Panc1 (cell line): ENCODE results near the gene HPN. TPM values are rescaled to one million over a fixed set of nuclear protein-coding genes. Genes with fewer than 3 reads are reported as not detected.

Experiments used
- ATAC-seq: fragments of 200-7000 bp; cut with Tn5 transposase; 2 replicates; pipeline ENCODE4 v1.9.1; 2020; ENCODE audit warnings: mild to moderate bottlenecking, moderate library complexity
- BruUV-seq: library from RNA; stranded (reverse); fragments of 400-500 nt; replicated peaks from 2 replicates; lab custom pipeline; 2021; lab: Mats Ljungman, UMichigan
- CTCF ChIA-PET: fragments of 300-600 bp; sonication (Branson Sonifier 250); formaldehyde crosslinking; loops from one replicate; lab custom pipeline; 2022; ENCODE audit warnings: antibody characterized with exemption; lab: Charles Lee
- POLR2A ChIA-PET: fragments of 300-600 bp; sonication (Branson Sonifier 250); formaldehyde crosslinking; loops from one replicate; lab custom pipeline; 2022; ENCODE audit warnings: antibody characterized with exemption; lab: Charles Lee
- DNase-seq: peaks from one replicate; pipeline ENCODE4 v3.0.0-alpha.2; 2010; ENCODE audit warnings: low read depth, low spot score
- H3K27ac ChIP-seq: 2 replicates; pipeline ENCODE4 v1.5.1; 2011; ENCODE audit warnings: mild to moderate bottlenecking, low read length, inconsistent platforms
- H3K27me3 ChIP-seq: fragments of 200-500 bp; sonication (Bioruptor generic); 2 replicates; pipeline ENCODE4 v1.6.0; 2014; ENCODE audit warnings: low read length, inconsistent platforms; ENCODE audit not compliant: control insufficient read depth, insufficient read depth
- H3K36me3 ChIP-seq: fragments of 200-500 bp; sonication (Bioruptor generic); 2 replicates; pipeline ENCODE4 v1.5.1; 2014; ENCODE audit warnings: inconsistent platforms, mild to moderate bottlenecking, low read length, moderate library complexity; ENCODE audit not compliant: control insufficient read depth, insufficient read depth
- H3K4me1 ChIP-seq: 2 replicates; pipeline ENCODE4 v1.5.1; 2011; ENCODE audit warnings: inconsistent platforms, mild to moderate bottlenecking, low read length, moderate library complexity; ENCODE audit not compliant: control insufficient read depth, insufficient read depth
- H3K4me3 ChIP-seq, 2 experiments: 2 replicates each; pipeline ENCODE4 v1.5.1; 2011 to 2012; ENCODE audit warnings: low read depth in 2 of 2, low read length in 2 of 2, mild to moderate bottlenecking in 2 of 2, inconsistent platforms in 1 of 2, moderate library complexity in 1 of 2
- H3K9me3 ChIP-seq: fragments of 200-500 bp; sonication (Bioruptor generic); 2 replicates; pipeline ENCODE4 v1.5.1; 2014; ENCODE audit warnings: low read depth, mild to moderate bottlenecking, inconsistent platforms, low read length, moderate library complexity; ENCODE audit not compliant: control insufficient read depth, insufficient read depth
- POLR2AphosphoS5 ChIP-seq: IDR thresholded peaks from 2 replicates; pipeline ENCODE4 v1.6.1; 2012; ENCODE audit warnings: mild to moderate bottlenecking, low read depth, low read length, moderate library complexity
- SIN3A ChIP-seq: IDR thresholded peaks from 2 replicates; pipeline ENCODE4 v1.6.1; 2012; ENCODE audit warnings: low read depth, mild to moderate bottlenecking, low read length, moderate library complexity, borderline replicate concordance; ENCODE audit not compliant: insufficient read depth
- TCF7L2 ChIP-seq: IDR thresholded peaks from 2 replicates; pipeline ENCODE4 v1.6.1; 2011; ENCODE audit warnings: mild to moderate bottlenecking, low read depth, low read length, inconsistent platforms
- in situ Hi-C: cut with HindIII; loops from 2 replicates; pipeline ENCODE4 v1.10.0; 2016; ENCODE audit warnings: low sequenced_read_pairs, low pct_unique_long_range_greater_than_20kb
- intact Hi-C: fragments of 100-400 bp; cut with micrococcal nuclease; formaldehyde crosslinking; loops from one replicate; pipeline ENCODE4 v1.10.0; 2022; ENCODE audit not compliant: unreplicated experiment
- total RNA-seq: library from RNA; stranded (reverse); gene quantifications from one replicate; pipeline ENCODE4 v1.2.1, GENCODE V29; 2021; ENCODE audit not compliant: unreplicated experiment
- TF ChIP-seq, protein P1 (sequence below): fragments of 450-650 bp; IDR thresholded peaks from 2 replicates; pipeline ENCODE4 v1.5.1; 2017; ENCODE audit warnings: mild to moderate bottlenecking
- TF ChIP-seq, protein P2 (sequence below), 2 experiments: IDR thresholded peaks; 2 replicates each; pipeline ENCODE4 v1.6.1; 2011 to 2012; ENCODE audit warnings: low read depth in 2 of 2, control low read depth in 1 of 2, low read length in 1 of 2, mild to moderate bottlenecking in 1 of 2, moderate library complexity in 1 of 2; ENCODE audit not compliant: insufficient read depth in 1 of 2

The HPN gene
- total RNA-seq, 1 experiment from 2014 or later = 0.08 TPM

DNA sequence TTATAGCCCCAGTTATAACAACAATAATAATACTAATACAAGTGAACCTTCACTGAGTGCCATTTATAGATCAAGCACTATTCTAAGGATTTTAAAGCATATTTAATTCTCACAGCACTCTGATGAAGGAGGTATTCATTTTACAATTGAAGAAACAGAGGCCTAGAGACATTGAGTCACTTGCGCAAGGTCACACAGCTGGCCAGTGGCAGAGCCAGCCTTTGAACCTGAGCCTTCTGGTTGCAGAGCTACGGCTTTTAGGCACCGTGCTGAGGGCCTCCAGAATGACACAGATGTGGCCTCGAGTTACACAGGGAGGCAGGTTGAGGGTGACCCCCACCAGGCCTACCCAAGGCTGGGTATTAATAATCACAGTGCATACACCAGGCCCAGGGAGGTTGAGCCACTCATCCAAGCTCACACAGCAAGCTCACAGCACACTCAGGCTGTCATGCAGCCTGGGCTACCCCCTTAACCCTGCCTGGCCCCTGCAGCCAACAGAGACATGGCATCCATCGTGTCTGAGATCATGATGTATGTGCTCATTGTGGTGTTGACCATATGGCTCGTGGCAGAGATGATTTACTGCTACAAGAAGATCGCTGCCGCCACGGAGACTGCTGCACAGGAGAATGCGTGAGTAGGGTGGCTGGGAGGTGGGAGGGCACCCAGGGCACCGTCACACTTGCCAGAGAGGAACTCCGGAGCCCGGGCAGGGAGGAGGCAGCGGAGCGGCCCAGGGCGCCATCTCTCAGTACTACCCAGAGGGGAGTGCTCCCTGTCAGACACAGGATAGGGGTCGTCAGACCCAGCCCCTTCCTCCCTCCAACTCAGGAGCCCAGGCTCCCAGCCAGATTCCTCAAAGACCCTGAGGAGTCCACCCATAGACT is 2.7 kb upstream of the HPN start:
- peaks cover 10% of the 10 kb centered on the region for H3K4me1 ChIP-seq
- ATAC-seq = no peak

DNA sequence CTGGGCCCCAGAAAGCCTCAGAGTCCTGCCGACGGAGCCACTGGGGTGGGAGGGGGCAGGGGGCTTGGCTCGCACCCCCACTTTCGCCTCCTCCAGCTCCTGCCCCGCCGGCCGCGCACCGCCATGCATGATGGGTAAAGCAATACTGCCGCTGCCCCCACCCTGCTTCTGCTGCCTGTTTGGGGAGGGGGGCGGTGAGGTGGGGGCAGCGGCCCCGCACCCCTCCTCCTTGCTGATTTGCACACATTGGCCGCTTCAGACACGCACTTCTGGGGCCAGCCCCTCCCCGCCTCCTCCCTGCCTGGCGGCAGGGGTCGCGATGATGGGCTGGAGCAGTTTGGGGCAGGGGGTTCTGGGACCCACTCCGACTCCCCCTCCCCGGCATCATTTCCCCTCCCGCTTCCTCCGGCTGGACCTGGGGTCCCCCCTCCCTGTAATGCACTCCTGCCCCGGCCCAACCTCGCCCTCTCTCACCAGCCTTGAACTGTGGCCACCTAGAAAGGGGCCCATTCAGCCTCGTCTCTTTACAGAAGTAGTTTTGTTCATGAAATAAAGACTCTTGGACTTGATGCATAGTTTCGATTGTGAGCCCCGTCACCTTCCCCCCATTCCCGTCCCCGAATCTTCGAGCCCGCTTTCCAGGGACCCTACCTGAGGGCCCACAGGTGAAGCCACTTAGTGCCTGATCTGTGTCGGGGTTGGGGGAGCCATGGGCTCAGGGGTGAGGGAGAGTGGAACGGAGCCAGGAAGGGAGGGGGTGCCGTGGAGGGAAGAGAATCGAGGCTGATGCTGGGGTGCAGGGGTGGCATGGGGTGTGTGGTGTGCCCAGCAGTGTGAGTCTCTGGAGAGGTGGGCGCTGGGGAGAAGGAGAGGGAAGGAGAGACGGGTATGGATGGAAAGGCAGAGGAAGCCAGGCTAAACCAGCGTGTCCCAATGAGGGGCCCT is 1.4 kb upstream of the HPN start:
- ATAC-seq (no peak; the same call in 1 of the 2 replicates), DNase-seq (no peak)
- Histone ChIP-seq H3K9me3 (no peaks in the 10 kb centered on the region), H3K4me3 (no peak overlapping the region), H3K27me3 (no peaks in the 10 kb centered on the region), H3K27ac (no peak overlapping the region), H3K36me3 (no peaks in the 10 kb centered on the region), H3K4me1 (peaks cover 10% of the 10 kb centered on the region)
- in situ Hi-C loops = no loop called here
- TF ChIP-seq, protein P1, sequence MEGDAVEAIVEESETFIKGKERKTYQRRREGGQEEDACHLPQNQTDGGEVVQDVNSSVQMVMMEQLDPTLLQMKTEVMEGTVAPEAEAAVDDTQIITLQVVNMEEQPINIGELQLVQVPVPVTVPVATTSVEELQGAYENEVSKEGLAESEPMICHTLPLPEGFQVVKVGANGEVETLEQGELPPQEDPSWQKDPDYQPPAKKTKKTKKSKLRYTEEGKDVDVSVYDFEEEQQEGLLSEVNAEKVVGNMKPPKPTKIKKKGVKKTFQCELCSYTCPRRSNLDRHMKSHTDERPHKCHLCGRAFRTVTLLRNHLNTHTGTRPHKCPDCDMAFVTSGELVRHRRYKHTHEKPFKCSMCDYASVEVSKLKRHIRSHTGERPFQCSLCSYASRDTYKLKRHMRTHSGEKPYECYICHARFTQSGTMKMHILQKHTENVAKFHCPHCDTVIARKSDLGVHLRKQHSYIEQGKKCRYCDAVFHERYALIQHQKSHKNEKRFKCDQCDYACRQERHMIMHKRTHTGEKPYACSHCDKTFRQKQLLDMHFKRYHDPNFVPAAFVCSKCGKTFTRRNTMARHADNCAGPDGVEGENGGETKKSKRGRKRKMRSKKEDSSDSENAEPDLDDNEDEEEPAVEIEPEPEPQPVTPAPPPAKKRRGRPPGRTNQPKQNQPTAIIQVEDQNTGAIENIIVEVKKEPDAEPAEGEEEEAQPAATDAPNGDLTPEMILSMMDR = no peak
- TF ChIP-seq POLR2AphosphoS5 (no peak), SIN3A (no peak), TCF7L2 (no peak)
- TF ChIP-seq, protein P2, sequence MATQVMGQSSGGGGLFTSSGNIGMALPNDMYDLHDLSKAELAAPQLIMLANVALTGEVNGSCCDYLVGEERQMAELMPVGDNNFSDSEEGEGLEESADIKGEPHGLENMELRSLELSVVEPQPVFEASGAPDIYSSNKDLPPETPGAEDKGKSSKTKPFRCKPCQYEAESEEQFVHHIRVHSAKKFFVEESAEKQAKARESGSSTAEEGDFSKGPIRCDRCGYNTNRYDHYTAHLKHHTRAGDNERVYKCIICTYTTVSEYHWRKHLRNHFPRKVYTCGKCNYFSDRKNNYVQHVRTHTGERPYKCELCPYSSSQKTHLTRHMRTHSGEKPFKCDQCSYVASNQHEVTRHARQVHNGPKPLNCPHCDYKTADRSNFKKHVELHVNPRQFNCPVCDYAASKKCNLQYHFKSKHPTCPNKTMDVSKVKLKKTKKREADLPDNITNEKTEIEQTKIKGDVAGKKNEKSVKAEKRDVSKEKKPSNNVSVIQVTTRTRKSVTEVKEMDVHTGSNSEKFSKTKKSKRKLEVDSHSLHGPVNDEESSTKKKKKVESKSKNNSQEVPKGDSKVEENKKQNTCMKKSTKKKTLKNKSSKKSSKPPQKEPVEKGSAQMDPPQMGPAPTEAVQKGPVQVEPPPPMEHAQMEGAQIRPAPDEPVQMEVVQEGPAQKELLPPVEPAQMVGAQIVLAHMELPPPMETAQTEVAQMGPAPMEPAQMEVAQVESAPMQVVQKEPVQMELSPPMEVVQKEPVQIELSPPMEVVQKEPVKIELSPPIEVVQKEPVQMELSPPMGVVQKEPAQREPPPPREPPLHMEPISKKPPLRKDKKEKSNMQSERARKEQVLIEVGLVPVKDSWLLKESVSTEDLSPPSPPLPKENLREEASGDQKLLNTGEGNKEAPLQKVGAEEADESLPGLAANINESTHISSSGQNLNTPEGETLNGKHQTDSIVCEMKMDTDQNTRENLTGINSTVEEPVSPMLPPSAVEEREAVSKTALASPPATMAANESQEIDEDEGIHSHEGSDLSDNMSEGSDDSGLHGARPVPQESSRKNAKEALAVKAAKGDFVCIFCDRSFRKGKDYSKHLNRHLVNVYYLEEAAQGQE (IDR thresholded peaks at IDR 0.05; ENCODE audit: insufficient read depth in 1 of 2, low read depth in 2 of 2, low read length in 1 of 2) = no peak
- intact Hi-C loops = loop anchor here (10.0 kb wide), 1 partner anchor 55 kb away; no protein-coding TSS in a partner anchor
- CTCF ChIA-PET = no interaction called here
- POLR2A ChIA-PET = interaction anchor here (0.7 kb wide), 1 partner anchor 8 kb away, joined by 9 read pairs; no protein-coding TSS in a partner anchor
- no TSS peak for BruUV-seq

More for the DNA sequence above, 2.7 kb upstream of the HPN start:
- DNase-seq = no peak
- POLR2A ChIA-PET = interaction anchor here (0.7 kb wide), 1 partner anchor 7 kb away, joined by 9 read pairs; no protein-coding TSS in a partner anchor
- no TSS peak for BruUV-seq
- Histone ChIP-seq H3K4me3 (no peak overlapping the region), H3K27me3 (no peaks in the 10 kb centered on the region), H3K27ac (no peak overlapping the region), H3K9me3 (no peaks in the 10 kb centered on the region), H3K36me3 (no peaks in the 10 kb centered on the region)
- TF ChIP-seq, protein P1 = no peak
- TF ChIP-seq, protein P2 (IDR thresholded peaks at IDR 0.05; ENCODE audit: insufficient read depth in 1 of 2, low read depth in 2 of 2, low read length in 1 of 2) = no peak
- TF ChIP-seq POLR2AphosphoS5 (no peak), SIN3A (no peak), TCF7L2 (no peak)
- CTCF ChIA-PET = interaction anchor here (0.6 to 1.2 kb wide), 3 partner anchors 7 to 17 kb away, joined by 3 to 4 read pairs (median 3); no protein-coding TSS in a partner anchor
- in situ Hi-C loops = no loop called here
- intact Hi-C loops = no loop called here
